Brain microvascular endothelial cell (primary cell): ENCODE results near the gene SPAG16.
A peak's percentile ranks its signal among the peaks of the same experiment; 100 is the strongest.

Source experiments
- DNase-seq: peaks from one replicate; pipeline ENCODE4 v3.0.0-alpha.2; 2020
- H3K27ac ChIP-seq: fragments of 250-450 bp; sonication (Bioruptor Pico); 2 replicates; pipeline ENCODE4 v1.5.1; 2020; ENCODE audit warnings: mild to moderate bottlenecking, moderate library complexity
- H3K27me3 ChIP-seq: fragments of 250-450 bp; sonication (Bioruptor Pico); replicated peaks from 2 replicates; pipeline ENCODE4 v1.5.1; 2020; ENCODE audit warnings: mild to moderate bottlenecking
- H3K36me3 ChIP-seq: fragments of 250-450 bp; sonication (Bioruptor Pico); replicated peaks from 2 replicates; pipeline ENCODE4 v1.5.1; 2020; ENCODE audit warnings: mild to moderate bottlenecking
- H3K4me3 ChIP-seq: 2 replicates; pipeline ENCODE4 v1.5.1; 2011; ENCODE audit warnings: low read depth, mild to moderate bottlenecking, control low read depth, low read length, moderate library complexity
- in situ Hi-C: cut with HindIII; loops from 2 replicates; pipeline ENCODE4 v1.10.0; 2017; ENCODE audit warnings: low sequenced_read_pairs, low pct_ligation_motif_present
- TF ChIP-seq, protein P1 (sequence below): IDR thresholded peaks from 2 replicates; pipeline ENCODE4 v1.5.1; 2011; ENCODE audit warnings: low read depth, mild to moderate bottlenecking, moderate library complexity, low read length, control low read depth, inconsistent platforms; ENCODE audit errors: missing control alignments

The SPAG16 gene

DNA sequence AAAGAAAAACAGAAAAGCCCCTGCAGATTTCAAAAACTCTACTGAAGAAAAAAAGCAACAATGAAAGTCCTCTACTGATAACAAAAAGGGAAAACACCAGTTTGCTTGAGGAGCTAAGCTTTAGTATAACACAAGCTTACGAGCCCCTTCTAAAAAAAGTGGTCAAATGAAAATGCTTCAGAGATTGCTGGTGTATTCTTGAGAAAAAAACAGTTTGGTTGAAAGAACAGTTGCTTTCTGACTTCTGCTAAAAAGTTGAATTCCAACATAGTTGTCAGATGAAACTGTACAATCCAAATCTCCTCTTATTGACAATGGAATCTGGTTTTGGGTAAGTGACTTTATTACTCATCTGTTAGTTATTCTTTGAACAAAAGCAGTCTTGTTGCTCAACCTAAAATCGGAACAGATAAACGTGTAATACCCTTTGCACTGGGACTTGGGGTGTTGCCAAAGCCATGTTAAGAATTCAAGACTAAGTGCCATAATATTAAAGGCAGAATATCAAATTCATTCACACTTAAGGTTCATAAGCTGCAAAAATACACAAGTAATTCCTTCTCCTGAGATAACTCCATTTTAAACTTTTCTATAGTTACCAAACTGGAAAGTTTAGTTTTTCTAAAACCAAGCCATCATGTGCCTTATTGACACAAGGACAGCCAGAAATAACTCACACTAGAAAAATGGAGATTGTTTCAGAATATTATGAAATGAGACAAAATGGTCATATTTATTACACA, 45.3 kb upstream of the SPAG16 start:
- peak; percentile 85 for DNase-seq
- Histone ChIP-seq H3K27ac (peak overlapping the region; percentile 87), H3K4me3 (no peak overlapping the region), H3K36me3 (no peaks in the 10 kb centered on the region), H3K27me3 (no peaks in the 10 kb centered on the region)
- in situ Hi-C loops = no loop called here
- TF ChIP-seq, protein P1, sequence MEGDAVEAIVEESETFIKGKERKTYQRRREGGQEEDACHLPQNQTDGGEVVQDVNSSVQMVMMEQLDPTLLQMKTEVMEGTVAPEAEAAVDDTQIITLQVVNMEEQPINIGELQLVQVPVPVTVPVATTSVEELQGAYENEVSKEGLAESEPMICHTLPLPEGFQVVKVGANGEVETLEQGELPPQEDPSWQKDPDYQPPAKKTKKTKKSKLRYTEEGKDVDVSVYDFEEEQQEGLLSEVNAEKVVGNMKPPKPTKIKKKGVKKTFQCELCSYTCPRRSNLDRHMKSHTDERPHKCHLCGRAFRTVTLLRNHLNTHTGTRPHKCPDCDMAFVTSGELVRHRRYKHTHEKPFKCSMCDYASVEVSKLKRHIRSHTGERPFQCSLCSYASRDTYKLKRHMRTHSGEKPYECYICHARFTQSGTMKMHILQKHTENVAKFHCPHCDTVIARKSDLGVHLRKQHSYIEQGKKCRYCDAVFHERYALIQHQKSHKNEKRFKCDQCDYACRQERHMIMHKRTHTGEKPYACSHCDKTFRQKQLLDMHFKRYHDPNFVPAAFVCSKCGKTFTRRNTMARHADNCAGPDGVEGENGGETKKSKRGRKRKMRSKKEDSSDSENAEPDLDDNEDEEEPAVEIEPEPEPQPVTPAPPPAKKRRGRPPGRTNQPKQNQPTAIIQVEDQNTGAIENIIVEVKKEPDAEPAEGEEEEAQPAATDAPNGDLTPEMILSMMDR = no peak

DNA sequence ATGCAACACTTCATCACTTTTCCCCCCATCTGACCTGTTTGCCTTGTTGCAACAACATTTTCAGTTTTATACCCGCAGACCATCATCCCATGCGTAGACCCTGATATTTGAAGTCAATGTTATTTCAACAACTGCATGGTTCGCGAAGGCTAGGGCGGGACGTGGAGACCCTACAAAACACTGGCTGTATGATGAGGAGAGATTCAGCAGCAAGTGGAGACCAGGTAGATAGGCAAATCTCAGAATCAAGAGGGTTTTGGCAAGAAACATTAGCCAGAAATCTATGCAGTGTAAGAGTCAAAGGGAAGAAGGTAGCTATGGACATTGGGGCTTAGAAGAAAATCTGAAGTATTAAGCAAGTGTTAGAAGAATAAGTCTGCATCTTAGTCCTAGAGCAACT, 42.4 kb upstream of the SPAG16 start:
- DNase-seq = no peak
- TF ChIP-seq, protein P1 = no peak
- no peaks in the 10 kb centered on the region for H3K27me3 ChIP-seq
- in situ Hi-C loops = no loop called here
- H3K36me3 ChIP-seq = no peaks in the 10 kb centered on the region
- H3K27ac ChIP-seq = no peak overlapping the region
- no peak overlapping the region for H3K4me3 ChIP-seq

DNA sequence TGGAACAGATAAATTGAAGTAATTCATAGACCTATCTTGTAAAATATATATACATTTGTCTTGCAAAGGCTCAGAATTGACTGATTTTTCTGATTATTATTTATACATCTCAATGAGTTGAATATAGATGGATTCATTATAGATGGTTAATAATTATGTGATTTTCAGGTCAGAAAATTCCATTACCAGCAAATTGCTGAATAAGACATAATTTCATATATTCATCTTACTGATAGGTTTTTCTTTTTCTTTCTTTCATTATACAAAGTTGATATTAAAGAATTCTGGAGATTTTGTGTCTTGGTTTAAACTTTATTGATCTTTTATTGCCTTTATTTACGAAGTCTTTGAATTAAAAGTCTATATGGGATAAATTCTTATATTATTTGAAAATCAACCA, 41.6 kb upstream of the SPAG16 start:
- Histone ChIP-seq H3K27me3 (no peaks in the 10 kb centered on the region), H3K27ac (no peak overlapping the region), H3K36me3 (no peaks in the 10 kb centered on the region), H3K4me3 (no peak overlapping the region)
- in situ Hi-C loops = no loop called here
- TF ChIP-seq, protein P1 = no peak
- DNase-seq = no peak

DNA sequence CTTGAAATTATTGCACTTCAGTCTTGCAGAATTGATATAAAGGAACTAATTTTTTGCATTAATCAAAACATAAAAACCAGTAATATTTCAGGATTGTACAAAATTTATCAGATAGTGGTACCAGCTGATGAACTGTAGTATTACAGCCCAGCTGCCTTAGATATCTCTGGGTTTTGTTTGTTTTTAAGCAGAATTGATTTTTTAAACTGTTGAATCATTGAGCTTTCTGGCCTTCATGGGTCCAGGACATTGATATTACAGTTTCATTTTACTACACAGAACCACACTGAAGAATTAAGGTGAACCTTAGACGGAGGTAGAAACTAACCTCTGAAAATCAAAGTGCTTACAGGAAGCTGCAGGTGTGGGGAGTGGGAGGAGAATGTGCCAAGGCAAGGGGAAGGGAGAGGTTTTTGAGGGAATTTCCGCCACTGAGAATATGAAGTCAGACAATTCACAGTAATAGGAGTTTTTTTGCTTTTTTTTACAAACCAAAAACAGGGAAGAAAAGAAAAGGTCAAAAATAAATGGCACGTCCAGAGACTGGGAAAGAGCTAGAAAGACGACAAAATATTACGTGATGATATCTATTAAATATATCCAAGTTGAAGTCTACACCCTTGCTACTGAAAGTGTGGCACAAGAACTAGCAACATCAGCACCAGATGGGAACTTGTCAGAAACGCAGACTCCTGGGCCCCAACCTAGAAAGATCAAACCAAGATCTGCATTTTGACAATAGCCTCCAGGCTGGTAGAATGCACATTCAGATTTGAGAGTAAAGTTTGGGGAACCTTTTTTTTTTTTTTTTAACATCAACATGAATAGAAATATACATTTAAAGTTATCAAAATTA, 40.8 kb upstream of the SPAG16 start:
- DNase-seq = no peak
- Histone ChIP-seq H3K27me3 (no peaks in the 10 kb centered on the region), H3K27ac (no peak overlapping the region), H3K4me3 (no peak overlapping the region), H3K36me3 (no peaks in the 10 kb centered on the region)
- in situ Hi-C loops = no loop called here
- TF ChIP-seq, protein P1 = no peak

DNA sequence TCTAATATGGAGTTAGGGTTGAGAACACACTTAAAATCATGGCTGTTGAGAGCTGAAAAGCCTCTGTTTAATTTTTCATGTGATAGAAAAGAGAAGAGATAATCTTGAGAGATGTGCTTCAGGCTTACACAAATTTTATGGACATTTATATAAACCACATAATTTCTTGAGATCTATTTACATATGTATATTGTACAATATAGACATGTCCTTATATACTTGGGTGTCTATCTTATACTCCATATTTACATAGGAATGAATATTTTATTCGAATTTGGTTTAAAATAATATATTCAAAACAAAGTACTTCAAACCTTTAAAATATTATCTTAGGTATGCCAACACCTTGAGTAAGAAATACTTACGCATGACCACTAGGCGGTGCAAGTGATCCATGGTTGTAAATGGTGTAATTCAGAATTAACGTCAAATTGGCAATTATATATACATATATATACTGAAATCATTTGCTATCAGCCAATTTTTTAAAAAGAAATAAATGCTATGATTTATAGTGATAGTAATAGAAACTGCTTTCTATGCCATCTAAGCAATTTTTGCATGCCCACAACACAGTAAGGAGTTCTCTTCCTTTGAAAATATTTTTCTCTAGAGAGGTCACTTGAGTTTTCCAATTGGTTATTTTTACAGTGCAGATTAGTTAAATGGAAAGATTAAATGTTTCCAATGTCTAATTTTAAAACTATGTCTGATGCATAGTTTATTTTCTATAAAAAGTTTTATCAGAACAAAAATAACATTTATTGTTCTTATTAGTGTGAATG, 37.6 kb upstream of the SPAG16 start:
- in situ Hi-C loops = no loop called here
- DNase-seq = no peak
- TF ChIP-seq, protein P1 = peak; percentile 66

More for the DNA sequence above, 37.6 kb upstream of the SPAG16 start:
- H3K36me3 ChIP-seq = no peaks in the 10 kb centered on the region
- no peak overlapping the region for H3K4me3 ChIP-seq
- no peaks in the 10 kb centered on the region for H3K27me3 ChIP-seq
- no peak overlapping the region for H3K27ac ChIP-seq
